HG02678 (cell line): Measurements from ENCODE around the gene PIANP.

Experiments used
- ATAC-seq: cut with Tn5 transposase; IDR thresholded peaks from one replicate; pipeline ENCODE4 v1.9.1; 2021; ENCODE audit warnings: mild to moderate bottlenecking, moderate library complexity; ENCODE audit not compliant: unreplicated experiment

Gene PIANP

DNA sequence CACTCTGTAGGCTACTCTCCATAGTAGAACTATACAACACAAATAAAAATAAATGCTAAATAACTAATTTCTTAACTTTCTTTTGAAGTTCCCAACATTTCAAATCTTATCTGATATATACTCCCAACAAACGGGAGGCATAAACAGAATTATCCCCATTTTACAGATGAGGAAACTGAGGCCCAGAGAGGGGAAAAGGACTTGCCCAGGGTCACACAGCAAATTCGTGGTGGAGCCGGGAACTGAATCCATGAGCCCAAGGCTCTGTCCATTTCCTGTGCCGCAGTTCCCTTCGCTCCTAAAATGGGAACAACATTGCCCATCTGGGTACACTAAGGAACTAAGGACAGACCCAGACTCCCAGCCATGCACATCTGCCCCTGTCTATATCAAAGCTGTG is 23.7 kb downstream of the PIANP start:
- ATAC-seq, result no peak

DNA sequence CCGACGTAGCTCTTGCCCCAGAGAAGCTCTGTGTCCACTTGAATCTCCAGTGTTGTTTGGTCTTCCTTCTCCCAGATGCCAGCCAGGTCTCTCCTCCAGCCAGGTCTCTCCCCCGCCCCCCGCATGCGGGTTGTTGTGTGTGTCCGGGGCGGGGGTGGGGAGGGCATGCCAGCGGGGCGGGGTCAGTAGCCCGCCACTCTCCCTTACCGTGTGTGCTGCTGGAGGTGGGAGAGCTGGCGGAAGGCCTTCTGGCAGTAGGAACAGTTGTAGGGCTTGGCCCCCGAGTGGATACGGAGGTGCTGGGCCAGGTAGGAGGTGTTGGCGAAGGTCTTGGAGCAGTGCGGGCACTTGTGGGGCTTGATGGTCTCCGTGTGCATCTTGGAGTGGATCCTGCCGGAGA is 28.5 kb downstream of the PIANP start:
- ATAC-seq, result no peak

DNA sequence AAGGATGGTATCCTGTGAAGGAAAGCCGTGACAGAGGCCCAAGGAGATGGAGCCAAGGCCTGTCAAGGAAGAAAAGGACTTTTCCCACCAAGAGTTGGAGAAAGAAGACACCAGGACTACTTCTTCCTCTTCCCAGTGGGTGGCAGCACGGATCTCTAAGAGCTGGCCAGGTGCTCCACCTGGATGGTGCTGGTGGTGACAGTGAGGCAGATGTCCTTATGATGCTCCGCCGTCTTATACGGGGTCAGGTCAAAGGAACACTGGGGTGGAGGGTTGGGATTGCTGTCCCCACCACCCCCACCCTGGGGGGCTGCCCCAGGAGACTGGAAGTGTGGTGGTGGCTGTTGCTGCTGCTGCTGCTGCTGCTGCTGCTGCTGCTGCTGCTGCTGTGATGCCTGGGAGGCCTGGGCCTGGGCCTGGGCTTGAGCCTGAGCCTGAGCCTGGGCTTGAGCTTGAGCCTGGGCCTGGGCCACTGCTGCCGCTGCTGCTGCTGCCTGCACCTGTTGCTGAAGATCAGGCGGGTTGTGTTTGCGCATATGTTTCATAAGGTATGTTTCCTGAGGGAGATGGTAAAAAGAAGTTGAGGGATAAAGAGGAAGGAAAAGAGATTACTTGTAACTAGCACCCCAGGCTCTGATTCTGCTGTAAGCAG is 32.9 kb downstream of the PIANP start:
- no peak for ATAC-seq

DNA sequence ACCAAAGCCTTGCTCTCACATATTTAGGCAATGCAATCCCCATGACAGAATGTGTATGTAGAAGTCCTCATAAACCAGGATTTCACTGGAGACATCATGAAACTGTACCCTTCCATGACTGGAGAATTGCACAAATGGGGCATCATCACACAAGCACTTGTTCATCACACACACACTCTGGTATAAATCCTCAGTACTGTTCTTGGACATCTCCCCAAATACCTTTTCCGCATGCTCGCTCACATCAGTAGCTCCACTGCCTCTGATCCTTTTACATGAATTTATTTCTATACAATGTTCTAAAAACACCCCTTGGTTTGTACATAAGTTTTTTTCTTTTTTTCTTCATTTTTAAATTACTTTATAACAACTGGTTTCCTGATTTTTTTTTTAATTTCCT is 34.4 kb downstream of the PIANP start:
- ATAC-seq, result no peak

DNA sequence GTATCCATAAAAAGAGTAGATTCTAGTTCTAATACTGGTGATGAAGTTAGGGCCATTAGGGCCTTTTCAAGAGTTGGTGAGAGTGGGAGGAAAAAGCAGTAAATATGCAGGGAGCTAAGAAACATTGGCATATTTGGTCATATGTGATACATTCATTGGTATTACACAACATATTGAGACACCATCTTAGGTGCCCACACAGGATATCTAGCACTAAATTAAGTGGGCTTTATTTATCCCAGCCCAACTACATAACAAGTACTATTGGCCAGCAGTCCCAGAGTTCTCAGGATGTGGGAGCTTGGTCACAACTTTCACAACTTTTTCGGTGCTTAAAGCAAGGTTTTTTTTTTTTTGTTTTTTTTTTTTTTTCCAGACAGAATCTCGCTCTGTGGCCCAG is 35.7 kb downstream of the PIANP start:
- ATAC-seq, result no peak

DNA sequence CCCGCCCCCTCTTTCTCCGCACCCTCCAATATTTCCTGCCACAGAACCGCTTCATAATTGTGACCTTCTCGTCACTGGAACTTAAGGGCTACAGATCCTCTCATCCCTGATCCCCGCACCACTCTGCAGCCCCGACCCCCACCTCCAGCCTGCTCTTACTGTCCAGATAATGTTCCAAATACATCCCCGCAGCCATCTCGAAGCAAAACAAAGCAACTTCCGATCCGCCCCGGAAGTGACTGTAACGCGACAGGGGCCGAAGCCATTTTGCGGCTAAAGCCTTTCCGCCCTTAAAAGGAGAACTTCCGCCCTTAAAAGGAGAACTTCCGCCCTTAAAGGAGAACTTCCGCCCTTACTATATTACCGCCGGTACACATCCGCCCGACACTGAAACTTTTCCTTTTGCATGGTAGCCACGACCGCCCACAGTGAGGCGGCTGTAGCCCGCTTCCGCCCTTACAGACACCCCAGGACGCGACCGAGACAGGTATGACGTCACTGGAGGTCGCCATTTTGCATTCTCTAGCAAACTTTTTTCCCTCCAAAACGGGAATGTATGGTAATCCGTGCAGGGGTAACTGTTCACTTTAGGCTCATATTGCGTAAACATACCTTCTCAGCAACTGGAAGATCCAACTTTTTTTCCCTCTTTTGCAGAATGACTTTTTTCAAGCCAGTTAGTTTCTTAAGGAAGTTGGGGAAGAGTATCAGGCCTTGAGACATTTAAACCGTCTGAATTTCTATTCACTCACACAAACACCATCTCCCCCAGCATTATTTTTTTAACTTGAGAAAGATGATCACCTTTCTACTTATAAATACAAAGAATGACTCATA is 37.5 kb downstream of the PIANP start, which contains the start of gene ING4:
TSS of gene ING4 (minus strand) at position 214 of the 837 bp plus-strand sequence. CDS start at position 196, 18 bp downstream.
- ATAC-seq, result peak; percentile 98

DNA sequence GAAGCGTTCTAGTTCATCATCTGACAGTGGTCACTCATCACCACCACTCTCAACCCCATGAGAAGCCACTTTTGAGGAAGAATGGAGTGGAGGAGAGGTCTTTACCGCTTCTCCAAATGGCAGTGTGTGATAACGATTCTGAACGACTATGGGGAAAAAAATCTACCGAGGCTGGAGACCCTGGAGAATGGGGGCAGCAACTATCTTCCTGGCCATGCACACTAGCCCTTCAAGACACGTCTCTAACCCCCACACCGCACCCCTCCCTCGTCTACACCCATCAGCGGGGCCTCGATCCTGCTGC is 38.1 kb downstream of the PIANP start:
- peak; percentile 19 for ATAC-seq

DNA sequence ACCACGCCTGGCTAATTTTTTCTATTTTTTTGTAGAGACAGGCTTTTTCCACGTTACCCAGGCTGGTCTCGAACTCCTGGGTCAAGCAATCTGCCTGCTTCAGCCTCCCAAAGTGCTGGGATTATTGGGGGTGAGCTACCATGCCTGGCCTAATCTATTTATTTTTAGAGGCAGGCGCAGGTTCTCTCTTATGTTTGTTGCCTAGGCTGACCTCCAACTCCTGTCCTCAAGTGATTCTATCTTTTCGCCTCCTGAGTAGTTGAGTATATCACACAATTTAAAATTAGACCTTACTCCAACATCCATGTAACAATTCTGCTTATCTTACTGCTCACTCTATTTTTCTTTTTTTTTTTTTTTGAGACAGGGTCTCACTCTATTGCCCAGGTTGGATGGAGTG is 46.6 kb downstream of the PIANP start:
- no peak for ATAC-seq

DNA sequence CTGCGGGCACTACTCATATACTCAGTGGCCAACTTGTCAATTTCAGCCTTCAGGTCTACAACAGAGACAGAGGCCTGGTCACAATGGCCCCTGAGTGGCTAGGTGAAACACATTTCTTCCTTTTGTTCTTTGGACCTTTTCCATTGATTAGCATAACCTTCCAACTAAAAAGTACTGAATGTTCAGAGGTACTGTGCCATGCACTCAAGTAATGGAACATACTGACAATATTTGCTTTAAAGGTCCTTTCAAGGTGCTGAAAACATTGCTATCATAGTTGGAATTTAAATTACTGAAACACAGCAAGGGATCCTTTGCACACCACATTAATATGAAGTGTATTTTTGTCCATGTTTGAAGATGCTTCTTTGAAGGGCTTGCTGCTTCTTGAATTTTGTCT is 47.3 kb downstream of the PIANP start:
- no peak for ATAC-seq

DNA sequence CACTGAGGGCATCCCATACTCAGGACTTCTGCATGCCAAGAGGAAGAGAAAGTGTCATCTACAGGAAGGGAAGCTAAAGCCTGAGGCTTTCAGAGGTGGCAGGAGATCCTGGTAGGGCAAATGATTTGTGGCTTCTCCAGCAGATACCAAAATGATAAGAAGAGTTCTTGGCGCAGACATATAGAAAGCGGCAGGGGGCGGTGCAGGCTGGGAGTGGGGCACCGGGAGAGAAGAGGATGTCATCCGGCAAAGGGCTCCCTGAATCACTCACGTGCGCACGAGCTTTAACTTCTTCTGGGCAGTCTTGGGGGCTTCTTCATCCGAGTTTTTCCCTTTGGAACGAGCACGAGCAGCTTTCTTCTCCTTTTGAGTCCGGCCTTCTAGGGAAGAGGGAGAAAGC is 48.2 kb downstream of the PIANP start:
- no peak for ATAC-seq

DNA sequence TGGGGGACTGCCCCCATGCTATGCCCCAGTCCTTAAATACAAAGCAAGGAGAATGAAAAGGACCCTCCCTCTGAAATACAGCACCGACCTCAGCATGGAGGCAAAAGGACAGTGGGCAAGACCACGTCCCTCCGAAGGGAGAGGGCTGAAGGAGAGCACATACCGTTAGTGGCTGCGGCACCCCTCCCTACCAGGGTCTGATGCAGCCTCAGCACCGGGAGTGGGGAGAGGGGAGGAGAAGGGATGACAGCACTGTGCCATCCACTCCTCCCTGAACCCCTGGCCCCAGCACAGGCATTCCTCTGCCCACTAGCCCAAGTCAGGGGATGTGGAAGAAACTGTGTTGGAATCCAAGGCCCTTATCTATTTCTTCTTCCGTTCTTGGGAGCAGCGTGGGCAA is 49.8 kb downstream of the PIANP start:
- no peak for ATAC-seq

DNA sequence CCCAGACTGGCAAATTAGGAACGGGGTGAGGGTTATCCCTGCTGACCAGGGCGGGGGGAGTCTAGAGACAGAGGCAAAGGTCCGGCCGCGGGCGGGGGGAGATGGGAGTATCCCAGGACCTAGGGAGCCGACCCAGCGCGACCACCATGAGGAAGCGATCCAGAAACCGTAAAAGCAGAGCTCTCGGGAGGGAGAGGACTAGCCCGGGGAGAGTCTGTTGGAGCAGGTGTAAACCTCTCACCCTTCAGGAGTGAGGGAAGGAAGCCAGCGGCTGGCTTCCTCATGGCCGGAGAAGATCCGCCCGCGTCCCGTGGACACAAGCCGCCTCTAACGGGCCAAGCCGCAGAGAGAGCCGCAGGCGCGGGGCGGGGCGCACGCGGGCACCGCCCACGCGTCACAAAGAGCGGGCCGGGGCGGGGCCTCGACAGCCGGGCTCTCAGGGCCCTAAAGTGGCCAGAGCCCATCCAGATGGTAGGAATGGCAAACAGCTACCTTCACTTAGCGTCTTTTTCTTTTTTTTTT is 53.5 kb downstream of the PIANP start, which contains the start of gene ACRBP:
TSS of gene ACRBP (minus strand) at position 350 of the 522 bp plus-strand sequence. CDS start at position 284, 66 bp downstream.
- peak; percentile 71 for ATAC-seq

DNA sequence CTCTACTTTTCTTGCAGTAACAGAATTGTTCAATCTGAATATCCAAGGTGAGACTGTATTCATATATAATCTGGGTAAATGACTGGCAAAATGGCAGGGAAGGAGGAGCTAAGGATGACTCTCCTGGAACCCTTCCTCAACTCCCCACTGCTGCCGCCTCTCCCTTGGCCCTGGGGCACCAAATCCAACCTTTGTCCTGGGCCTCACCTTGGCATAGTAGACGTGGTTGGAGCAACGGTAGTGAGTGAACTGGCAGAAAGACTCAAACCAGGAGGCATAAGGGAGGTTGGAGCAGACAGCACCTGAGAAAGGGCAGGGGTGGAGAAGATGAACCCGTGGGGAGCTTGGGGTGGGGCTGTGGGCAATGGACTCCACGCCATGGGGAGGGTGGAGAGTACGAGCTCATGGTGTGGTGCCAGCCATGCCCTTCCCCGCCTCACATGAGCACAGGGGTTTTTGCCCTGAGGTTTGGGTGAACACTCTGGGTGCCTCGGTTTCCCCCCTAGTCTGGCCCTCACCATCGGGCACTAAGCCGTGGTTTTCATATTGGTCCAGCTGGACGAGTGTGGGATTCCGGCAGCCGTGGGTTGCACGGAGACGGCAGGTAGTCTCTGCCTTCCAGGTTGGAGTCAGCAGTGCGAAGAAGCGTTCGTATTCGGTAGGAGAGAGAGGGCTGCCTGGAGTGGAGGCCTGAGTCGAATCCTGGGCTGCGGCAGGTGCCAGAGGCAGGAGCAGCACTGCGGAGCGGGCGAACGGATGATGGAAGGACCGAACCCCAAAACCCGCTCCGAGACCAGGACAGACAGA is 54.1 kb downstream of the PIANP start:
- no peak for ATAC-seq

DNA sequence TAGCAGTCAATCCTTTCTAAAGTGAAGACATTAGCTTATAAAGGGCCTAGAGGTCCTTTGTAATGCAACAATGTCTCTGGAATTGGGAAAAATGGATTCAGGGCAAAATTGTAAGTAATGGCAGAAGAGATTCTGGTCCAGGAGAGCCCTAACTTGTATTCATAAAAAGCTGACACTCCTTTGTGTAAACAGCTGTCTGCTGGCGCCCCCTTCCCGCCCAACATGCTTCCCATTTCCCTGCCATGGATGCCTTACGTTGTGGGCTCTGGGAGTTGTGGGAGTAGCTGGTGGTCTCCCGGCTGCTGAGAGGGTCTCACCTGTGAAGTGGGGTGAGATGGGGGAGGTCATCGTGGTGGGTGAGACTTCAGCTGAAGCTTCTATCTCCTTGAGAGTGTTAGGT is 55.7 kb downstream of the PIANP start:
- no peak for ATAC-seq

DNA sequence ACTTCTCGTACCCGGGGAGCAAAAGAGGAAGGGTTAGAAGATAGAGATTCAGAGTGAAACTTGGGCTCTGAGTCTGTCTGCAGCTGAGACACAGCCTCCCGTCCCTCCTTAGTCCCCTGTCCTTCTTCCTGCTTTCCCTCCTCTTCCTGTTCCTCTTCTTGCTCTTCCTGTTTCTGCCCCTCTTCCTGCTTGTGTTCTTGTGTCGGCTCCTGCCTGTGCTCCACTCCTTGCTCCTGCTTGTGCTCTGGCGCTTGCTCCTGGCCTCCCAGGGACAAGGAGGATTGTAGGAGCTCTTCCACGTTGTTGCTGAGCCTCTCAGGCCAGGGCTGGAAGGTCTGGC is 56.4 kb downstream of the PIANP start:
- no peak for ATAC-seq
